DOHH2 (cell line): Measurements from ENCODE around the gene GRAMD1C.

Experiments used
- H3F3A ChIP-seq: fragments of 200-600 bp; sonication (generic), shearing (Covaris generic); 2 replicates; pipeline ENCODE4 v1.6.0; 2016; ENCODE audit warnings: antibody characterized with exemption, mild to moderate bottlenecking; ENCODE audit not compliant: control insufficient read depth, insufficient read depth
- H3K27ac ChIP-seq: fragments of 200-600 bp; sonication (generic); 2 replicates; pipeline ENCODE4 v1.5.1; 2014; ENCODE audit warnings: low read depth, mild to moderate bottlenecking, low read length, moderate library complexity
- H3K27me3 ChIP-seq: fragments of 200-600 bp; sonication (generic); 2 replicates; pipeline ENCODE4 v1.6.1; 2014; ENCODE audit warnings: mild to moderate bottlenecking, low read length, mixed read lengths; ENCODE audit not compliant: control insufficient read depth
- H3K36me3 ChIP-seq: fragments of 200-600 bp; sonication (generic); 2 replicates; pipeline ENCODE4 v1.6.1; 2014; ENCODE audit warnings: mild to moderate bottlenecking, low read length, moderate library complexity, mixed read lengths; ENCODE audit not compliant: control insufficient read depth
- H3K4me1 ChIP-seq: fragments of 200-600 bp; sonication (generic); 2 replicates; pipeline ENCODE4 v1.6.1; 2014; ENCODE audit warnings: mild to moderate bottlenecking, low read length, mixed read lengths; ENCODE audit not compliant: control insufficient read depth
- H3K4me2 ChIP-seq: fragments of 200-600 bp; sonication (generic); 2 replicates; pipeline ENCODE4 v1.6.0; 2014; ENCODE audit warnings: mild to moderate bottlenecking, low read length, moderate library complexity
- H3K4me3 ChIP-seq: fragments of 200-600 bp; sonication (generic); 2 replicates; pipeline ENCODE4 v1.5.1; 2014; ENCODE audit warnings: mild to moderate bottlenecking, low read length, mixed read lengths
- H3K79me2 ChIP-seq: fragments of 200-600 bp; sonication (generic); 2 replicates; pipeline ENCODE4 v1.6.1; 2014; ENCODE audit warnings: mild to moderate bottlenecking, low read length, mixed read lengths; ENCODE audit not compliant: control insufficient read depth
- H3K9me2 ChIP-seq: fragments of 200-600 bp; sonication (generic); replicated peaks from 2 replicates; pipeline ENCODE4 v1.6.1; 2014; ENCODE audit warnings: mild to moderate bottlenecking, low read length, mixed read lengths; ENCODE audit not compliant: control insufficient read depth
- H3K9me3 ChIP-seq: fragments of 200-600 bp; sonication (generic); 2 replicates; pipeline ENCODE4 v1.6.1; 2014; ENCODE audit warnings: antibody characterized with exemption, low read length, mixed read lengths; ENCODE audit not compliant: control insufficient read depth, insufficient read depth
- H4K20me1 ChIP-seq: fragments of 200-600 bp; sonication (generic); 2 replicates; pipeline ENCODE4 v1.6.0; 2014; ENCODE audit warnings: low read depth, mild to moderate bottlenecking, antibody characterized with exemption, low read length, moderate library complexity; ENCODE audit not compliant: control insufficient read depth, insufficient read depth
- CTCF ChIP-seq: fragments of 200-600 bp; sonication (generic); IDR thresholded peaks from one replicate; pipeline ENCODE4 v1.5.1; 2014; ENCODE audit warnings: antibody characterized with exemption, mild to moderate bottlenecking, low read depth, low read length; ENCODE audit not compliant: poor library complexity, severe bottlenecking
- EZH2phosphoT487 ChIP-seq: fragments of 200-600 bp; sonication (generic); IDR thresholded peaks from 2 replicates; pipeline ENCODE4 v1.6.1; 2017; ENCODE audit warnings: borderline replicate concordance, mild to moderate bottlenecking, antibody characterized with exemption, low read length, moderate library complexity, mixed read lengths

The GRAMD1C gene

GRCh38 chr3:113963879-113964278 is 125.3 kb downstream of the GRAMD1C start:
- Histone ChIP-seq H3K4me2 (no peak overlapping the region), H3K9me3 (no peaks in the 10 kb centered on the region), H3K27me3 (no peaks in the 10 kb centered on the region)

GRCh38 chr3:113966172-113966571 is 127.6 kb downstream of the GRAMD1C start:
- Histone ChIP-seq H4K20me1 (no peaks in the 10 kb centered on the region), H3K4me3 (no peak overlapping the region), H3K36me3 (peaks cover 3% of the 10 kb centered on the region; the same call in 1 of the 2 replicates), H3K9me2 (no peaks in the 10 kb centered on the region), H3F3A (no peaks in the 10 kb centered on the region), H3K9me3 (no peaks in the 10 kb centered on the region), H3K4me1 (no peaks in the 10 kb centered on the region), H3K4me2 (no peak overlapping the region), H3K27ac (no peak overlapping the region), H3K79me2 (no peaks in the 10 kb centered on the region), H3K27me3 (no peaks in the 10 kb centered on the region)
- TF ChIP-seq EZH2phosphoT487 (no peak), CTCF (no peak)

More at GRCh38 chr3:113963879-113964278, 125.3 kb downstream of the GRAMD1C start:
- no peaks in the 10 kb centered on the region for H4K20me1 ChIP-seq
- TF ChIP-seq EZH2phosphoT487 = no peak
- no peak for TF ChIP-seq CTCF
- H3F3A ChIP-seq = no peaks in the 10 kb centered on the region
- H3K79me2 ChIP-seq = no peaks in the 10 kb centered on the region
- no peak overlapping the region for H3K4me3 ChIP-seq
- no peak overlapping the region for H3K27ac ChIP-seq
- peaks cover 16% of the 10 kb centered on the region for H3K36me3 ChIP-seq
- H3K9me2 ChIP-seq = no peaks in the 10 kb centered on the region
- H3K4me1 ChIP-seq = no peaks in the 10 kb centered on the region

- TF ChIP-seq EZH2phosphoT487 = no peak
- no peak for TF ChIP-seq CTCF
- H3K9me3 ChIP-seq = no peaks in the 10 kb centered on the region
These were observed 130.4 kb downstream of the GRAMD1C start for GRCh38 chr3:113968986-113969385.

GRCh38 chr3:113977822-113978221 is 139.2 kb downstream of the GRAMD1C start:
- H3K9me2 ChIP-seq = no peaks in the 10 kb centered on the region
- no peaks in the 10 kb centered on the region for H3K79me2 ChIP-seq
- no peaks in the 10 kb centered on the region for H3K27me3 ChIP-seq
- no peak for TF ChIP-seq EZH2phosphoT487
- no peak for TF ChIP-seq CTCF
- H3F3A ChIP-seq = no peaks in the 10 kb centered on the region
- H3K4me1 ChIP-seq = peaks cover 12% of the 10 kb centered on the region
- H3K27ac ChIP-seq = no peak overlapping the region
- no peak overlapping the region for H3K4me3 ChIP-seq
- H4K20me1 ChIP-seq = no peaks in the 10 kb centered on the region
- no peaks in the 10 kb centered on the region for H3K36me3 ChIP-seq
- no peak overlapping the region for H3K4me2 ChIP-seq
- no peaks in the 10 kb centered on the region for H3K9me3 ChIP-seq

More at GRCh38 chr3:113968986-113969385, 130.4 kb downstream of the GRAMD1C start:
- no peak overlapping the region for H3K4me2 ChIP-seq
- H3K4me1 ChIP-seq = peaks cover 4% of the 10 kb centered on the region
- no peaks in the 10 kb centered on the region for H4K20me1 ChIP-seq
- H3K4me3 ChIP-seq = no peak overlapping the region
- no peaks in the 10 kb centered on the region for H3K27me3 ChIP-seq
- H3K27ac ChIP-seq = no peak overlapping the region
- no peaks in the 10 kb centered on the region for H3F3A ChIP-seq
- H3K9me2 ChIP-seq = no peaks in the 10 kb centered on the region
- no peaks in the 10 kb centered on the region for H3K36me3 ChIP-seq
- H3K79me2 ChIP-seq = no peaks in the 10 kb centered on the region
